GM23338 (cell line): Measurements from ENCODE around the gene MATR3. TPM values are rescaled to one million over a fixed set of nuclear protein-coding genes. Genes with fewer than 3 reads are reported as not detected.

ENCODE experiments used
- ATAC-seq: fragments of 200-7000 bp; cut with Tn5 transposase; 3 replicates; pipeline ENCODE4 v1.9.1; 2020
- DNase-seq: peaks from one replicate; pipeline ENCODE4 v3.0.0-alpha.2; 2015; ENCODE audit warnings: low spot score
- H2AFZ ChIP-seq: fragments of 200-600 bp; sonication (generic); 2 replicates; pipeline ENCODE4 v1.8.0; 2016; ENCODE audit warnings: antibody characterized with exemption, mild to moderate bottlenecking, moderate library complexity
- H3F3A ChIP-seq: fragments of 200-600 bp; sonication (generic); replicated peaks from 2 replicates; pipeline ENCODE4 v1.8.0; 2017; ENCODE audit warnings: antibody characterized with exemption, mixed run types, low read depth
- H3K27ac ChIP-seq: fragments of 200-600 bp; sonication (generic); 2 replicates; pipeline ENCODE4 v1.6.1; 2016; ENCODE audit warnings: low read depth
- H3K27me3 ChIP-seq: fragments of 200-600 bp; sonication (generic); 2 replicates; pipeline ENCODE4 v1.8.0; 2016; ENCODE audit warnings: mild to moderate bottlenecking, mixed run types, moderate library complexity; ENCODE audit not compliant: insufficient read depth
- H3K36me3 ChIP-seq: fragments of 200-600 bp; sonication (generic); 2 replicates; pipeline ENCODE4 v1.8.0; 2016; ENCODE audit warnings: mild to moderate bottlenecking; ENCODE audit not compliant: insufficient read depth
- H3K4me1 ChIP-seq: fragments of 200-600 bp; sonication (generic); 2 replicates; pipeline ENCODE4 v1.8.0; 2016; ENCODE audit warnings: mild to moderate bottlenecking, moderate library complexity; ENCODE audit not compliant: insufficient read depth
- H3K4me2 ChIP-seq: fragments of 200-600 bp; sonication (generic); 2 replicates; pipeline ENCODE4 v1.7.1; 2017; ENCODE audit warnings: mixed run types
- H3K4me3 ChIP-seq: fragments of 200-600 bp; sonication (generic); 2 replicates; pipeline ENCODE4 v1.6.1; 2016; ENCODE audit warnings: mixed run types
- H3K79me2 ChIP-seq: fragments of 200-600 bp; sonication (generic); replicated peaks from 2 replicates; pipeline ENCODE4 v1.8.0; 2017; ENCODE audit warnings: mild to moderate bottlenecking; ENCODE audit not compliant: insufficient read depth
- H3K9me2 ChIP-seq: fragments of 200-600 bp; sonication (generic); 2 replicates; pipeline ENCODE4 v1.8.0; 2017; ENCODE audit not compliant: insufficient read depth
- H4K20me1 ChIP-seq: fragments of 200-600 bp; sonication (generic); replicated peaks from 2 replicates; pipeline ENCODE4 v1.8.0; 2017; ENCODE audit warnings: mild to moderate bottlenecking; ENCODE audit not compliant: insufficient read depth
- H3K27ac Mint-ChIP-seq: 2 replicates; pipeline ENCODE4 v1.8.0; 2020; ENCODE audit warnings: inconsistent platforms, mild to moderate bottlenecking, moderate library complexity, mixed read lengths
- H3K27me3 Mint-ChIP-seq: 3 replicates; pipeline ENCODE4 v1.8.0; 2022; ENCODE audit warnings: low read depth, mild to moderate bottlenecking, moderate library complexity, mixed read lengths, inconsistent platforms; ENCODE audit not compliant: insufficient read depth, poor library complexity
- H3K36me3 Mint-ChIP-seq: 3 replicates; pipeline ENCODE4 v1.8.0; 2021; ENCODE audit warnings: low read depth, mild to moderate bottlenecking, inconsistent platforms, moderate library complexity, mixed read lengths
- H3K4me1 Mint-ChIP-seq: 3 replicates; pipeline ENCODE4 v1.8.0; 2020; ENCODE audit warnings: mild to moderate bottlenecking, inconsistent platforms, mixed read lengths
- H3K4me3 Mint-ChIP-seq: 3 replicates; pipeline ENCODE4 v1.8.0; 2021; ENCODE audit warnings: moderate library complexity, mild to moderate bottlenecking, inconsistent platforms, mixed read lengths
- H3K9me3 Mint-ChIP-seq: 3 replicates; pipeline ENCODE4 v1.8.0; 2020; ENCODE audit warnings: moderate library complexity, mild to moderate bottlenecking, inconsistent platforms, mixed read lengths
- CREB1 ChIP-seq: fragments of 250-450 bp; sonication (Bioruptor Pico); IDR thresholded peaks from 2 replicates; pipeline ENCODE4 v1.5.0; 2020; ENCODE audit warnings: low read depth, mild to moderate bottlenecking, moderate library complexity
- CTCF ChIP-seq, 2 experiments: fragments of 200-600 bp in 1 of 2; sonication (generic) in 1 of 2; conservative IDR thresholded peaks; 2 replicates each; pipeline versions ENCODE4 v1.5.1 to v1.6.1; 2016 to 2017; ENCODE audit warnings: antibody characterized with exemption in 2 of 2, low read depth in 2 of 2, mild to moderate bottlenecking in 2 of 2, moderate library complexity in 1 of 2
- ETS1 ChIP-seq: IDR thresholded peaks from 2 replicates; pipeline ENCODE4 v1.6.1; 2016; ENCODE audit warnings: antibody characterized with exemption
- POLR2AphosphoS5 ChIP-seq: IDR thresholded peaks from 2 replicates; pipeline ENCODE4 v1.6.1; 2016; ENCODE audit warnings: antibody characterized with exemption, low read depth
- STAT1 ChIP-seq: IDR thresholded peaks from one replicate; pipeline ENCODE4 v1.6.1; 2016; ENCODE audit warnings: antibody characterized with exemption; ENCODE audit not compliant: unreplicated experiment
- ZNF114 ChIP-seq: fragments of 250-450 bp; sonication (Bioruptor Pico); IDR thresholded peaks from 2 replicates; pipeline ENCODE4 v1.5.0; 2020; ENCODE audit warnings: mild to moderate bottlenecking, moderate library complexity
- ZNF331 ChIP-seq: fragments of 250-450 bp; sonication (Bioruptor Pico); IDR thresholded peaks from 2 replicates; pipeline ENCODE4 v1.5.0; 2020; ENCODE audit warnings: low read depth, mild to moderate bottlenecking, moderate library complexity
- polyA plus RNA-seq: library from polyadenylated mRNA; unstranded; fragments of >200 nt; fragmentation: Nextera tagmentation; extraction: Ambion mirVana; gene quantifications from 2 replicates; pipeline ENCODE4 v1.2.1, GENCODE V29; 2016
- total RNA-seq: library from RNA; depleted of rRNA; stranded (reverse); fragments of >200 nt; shearing (Covaris generic); gene quantifications from 2 replicates; pipeline ENCODE4 v1.2.3, GENCODE V29; 2014

Gene MATR3
- total and polyA plus RNA-seq, 2 experiments from 2014 or later: 278 to 506 TPM

GRCh38 chr5:139283252-139284166 is 10.0 kb upstream of the MATR3 start:
- Histone ChIP-seq H3F3A (peaks cover 79% of the 10 kb centered on the region), H3K79me2 (peaks cover 24% of the 10 kb centered on the region), H2AFZ (no peak overlapping the region), H3K27ac (peak overlapping the region; percentile 99), H3K4me1 (peaks cover 9% of the 10 kb centered on the region; the same call in 1 of the 2 replicates), H3K9me2 (no peaks in the 10 kb centered on the region), H3K4me3 (no peak overlapping the region), H4K20me1 (peaks cover 50% of the 10 kb centered on the region), H3K4me2 (no peak overlapping the region), H3K36me3 (peaks cover 69% of the 10 kb centered on the region), H3K27me3 (no peaks in the 10 kb centered on the region)
- Mint-ChIP-seq H3K9me3 (no peaks in the 10 kb centered on the region), H3K36me3 (peaks cover 77% of the 10 kb centered on the region), H3K27ac (no peak overlapping the region), H3K4me1 (peaks cover 10% of the 10 kb centered on the region), H3K27me3 (peaks cover 14% of the 10 kb centered on the region), H3K4me3 (no peak overlapping the region)
- ATAC-seq (no peak), DNase-seq (no peak)
- TF ChIP-seq ETS1: no peak
- TF ChIP-seq POLR2AphosphoS5: 0 out of 2 replicates have a peak, but pooled peaks have one; percentile 16
- no peak for TF ChIP-seq ZNF331 (CRISPR knock-in tag)

- Mint-ChIP-seq H3K27me3 (peaks cover 10% of the 10 kb centered on the region), H3K4me3 (no peak overlapping the region), H3K27ac (no peak overlapping the region), H3K9me3 (no peaks in the 10 kb centered on the region), H3K36me3 (peaks cover 69% of the 10 kb centered on the region), H3K4me1 (peaks cover 7% of the 10 kb centered on the region; the same call in 2 of the 3 replicates)
- peaks cover 61% of the 10 kb centered on the region for H3K36me3 ChIP-seq
- peaks cover 71% of the 10 kb centered on the region for H3F3A ChIP-seq
- no peak for ATAC-seq
- peak overlapping the region; percentile 99 for H3K27ac ChIP-seq
- no peak overlapping the region for H2AFZ ChIP-seq
- H3K79me2 ChIP-seq: peaks cover 18% of the 10 kb centered on the region
- no peak overlapping the region for H3K4me2 ChIP-seq
- peaks cover 5% of the 10 kb centered on the region; the same call in 1 of the 2 replicates for H3K4me1 ChIP-seq
- TF ChIP-seq ZNF331 (CRISPR knock-in tag) (no peak), STAT1 (no peak), CREB1 (CRISPR knock-in tag) (no peak), ZNF114 (CRISPR knock-in tag) (no peak), ETS1 (no peak), CTCF (conservative IDR thresholded peaks at IDR 0.05; ENCODE audit: low read depth in 2 of 2) (no peak), POLR2AphosphoS5 (0 out of 2 replicates have a peak, but pooled peaks have one; percentile 25)
- H3K27me3 ChIP-seq: no peaks in the 10 kb centered on the region
- no peaks in the 10 kb centered on the region for H3K9me2 ChIP-seq
- no peak for DNase-seq
- H4K20me1 ChIP-seq: peaks cover 42% of the 10 kb centered on the region
- H3K4me3 ChIP-seq: no peak overlapping the region
These were observed 9.2 kb upstream of the MATR3 start for GRCh38 chr5:139284295-139284694.
